Measurements from ENCODE around the gene SRPK3. TPM values are rescaled to one million over a fixed set of nuclear protein-coding genes. Genes with fewer than 3 reads are reported as not detected.
A peak's percentile ranks its signal among the peaks of the same experiment; 100 is the strongest.

SRPK3 gene
- polyA plus RNA-seq, 3 donors: 0.01 TPM; not detected in 2

DNA sequence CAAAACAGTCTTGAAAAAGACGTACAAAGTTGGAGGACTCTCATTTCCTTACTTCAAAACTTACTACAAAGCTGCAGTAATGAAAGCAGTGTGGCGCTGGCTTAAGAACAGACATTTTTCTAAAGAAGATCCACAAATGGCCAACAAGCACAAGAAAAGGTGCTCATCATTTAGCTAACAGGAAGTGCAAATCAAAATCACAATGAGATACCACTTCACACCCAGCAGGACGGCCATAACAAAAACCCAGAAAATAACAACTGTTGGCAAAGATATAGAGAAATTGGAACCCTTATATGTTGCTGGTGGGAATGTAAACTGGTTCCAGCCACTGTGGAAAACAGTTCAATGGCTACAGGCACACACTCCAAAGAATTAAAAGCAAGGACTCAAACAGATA lies 46.2 kb downstream of the SRPK3 start:
- no peak overlapping the region for H3K27ac Mint-ChIP-seq

DNA sequence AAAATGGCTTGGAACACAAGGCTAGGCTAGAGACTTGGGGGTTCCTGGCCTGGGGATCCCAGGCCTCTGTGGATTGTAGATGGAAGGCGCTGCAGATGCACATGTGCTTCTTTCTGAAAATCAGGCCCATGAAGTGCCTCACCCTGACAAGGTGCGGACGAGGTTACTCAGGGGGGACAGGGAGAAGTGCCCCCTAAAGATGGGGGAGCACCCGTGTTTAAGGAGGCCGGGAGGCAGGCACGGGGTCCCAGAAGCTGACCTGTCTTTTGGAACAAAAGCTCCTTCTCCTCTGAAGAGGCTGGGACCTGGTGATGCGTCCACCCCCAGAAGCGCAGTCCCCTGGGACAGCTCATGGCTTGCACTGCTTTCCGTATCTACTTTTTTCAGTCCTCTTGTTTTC lies 47.1 kb downstream of the SRPK3 start:
- peak overlapping the region in 1 of 2 donors; percentile 73 for H3K4me3 Mint-ChIP-seq
- no peak overlapping the region for H3K27ac Mint-ChIP-seq

More for the DNA sequence above, 46.2 kb downstream of the SRPK3 start:
- H3K4me2 ChIP-seq (replicated peaks; ENCODE audit: extremely low read depth, low read length, poor library complexity, severe bottlenecking): no peak overlapping the region
- no peaks in the 10 kb centered on the region for H3K36me3 ChIP-seq (replicated peaks in 1 of 2; ENCODE audit: control insufficient read depth in 1 of 2, insufficient read depth in 2 of 2, low read length in 2 of 2)
- H3K4me3 ChIP-seq (replicated peaks in 1 of 3; ENCODE audit: low read depth in 2 of 3, low read length in 3 of 3): no peak overlapping the region
- no peak for DNase-seq
- WGBS (ENCODE audit: insufficient coverage): no CpG with 5 or more reads among the region's 3 CpGs
- intact Hi-C loops (cut with micrococcal nuclease): no loop called here
- H3K27ac ChIP-seq (ENCODE audit: low read depth in 1 of 2, low read length in 2 of 2): no peak overlapping the region
- no peak overlapping the region for H2AFZ ChIP-seq (ENCODE audit: insufficient read depth, low read depth, low read length, poor library complexity, severe bottlenecking)
- H3K27me3 ChIP-seq (ENCODE audit: control insufficient read depth in 2 of 2, insufficient read depth in 2 of 2, low read length in 2 of 2): peaks cover 47 to 75% of the 10 kb centered on the region in 2 donors
- peak overlapping the region in 1 of 2 donors; percentile 73 for H3K4me3 Mint-ChIP-seq
- H3K4me1 ChIP-seq (ENCODE audit: control insufficient read depth in 1 of 2, insufficient read depth in 2 of 2, low read length in 2 of 2): no peaks in the 10 kb centered on the region
- peaks cover 47 to 84% (median 80%) of the 10 kb centered on the region in 3 donors for H3K27me3 Mint-ChIP-seq (ENCODE audit: low read depth in 3 of 3)
- H3K9me3 Mint-ChIP-seq: peaks cover 0 to 21% (median 14%) of the 10 kb centered on the region in 7 donors
- peaks cover 1% of the 10 kb centered on the region for H3K4me1 Mint-ChIP-seq
- no peaks in the 10 kb centered on the region for H3K79me2 ChIP-seq (ENCODE audit: insufficient read depth, low read length)
- H3K36me3 Mint-ChIP-seq: no peaks in the 10 kb centered on the region
- TF ChIP-seq, protein P1, sequence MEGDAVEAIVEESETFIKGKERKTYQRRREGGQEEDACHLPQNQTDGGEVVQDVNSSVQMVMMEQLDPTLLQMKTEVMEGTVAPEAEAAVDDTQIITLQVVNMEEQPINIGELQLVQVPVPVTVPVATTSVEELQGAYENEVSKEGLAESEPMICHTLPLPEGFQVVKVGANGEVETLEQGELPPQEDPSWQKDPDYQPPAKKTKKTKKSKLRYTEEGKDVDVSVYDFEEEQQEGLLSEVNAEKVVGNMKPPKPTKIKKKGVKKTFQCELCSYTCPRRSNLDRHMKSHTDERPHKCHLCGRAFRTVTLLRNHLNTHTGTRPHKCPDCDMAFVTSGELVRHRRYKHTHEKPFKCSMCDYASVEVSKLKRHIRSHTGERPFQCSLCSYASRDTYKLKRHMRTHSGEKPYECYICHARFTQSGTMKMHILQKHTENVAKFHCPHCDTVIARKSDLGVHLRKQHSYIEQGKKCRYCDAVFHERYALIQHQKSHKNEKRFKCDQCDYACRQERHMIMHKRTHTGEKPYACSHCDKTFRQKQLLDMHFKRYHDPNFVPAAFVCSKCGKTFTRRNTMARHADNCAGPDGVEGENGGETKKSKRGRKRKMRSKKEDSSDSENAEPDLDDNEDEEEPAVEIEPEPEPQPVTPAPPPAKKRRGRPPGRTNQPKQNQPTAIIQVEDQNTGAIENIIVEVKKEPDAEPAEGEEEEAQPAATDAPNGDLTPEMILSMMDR (IDR thresholded peaks at IDR 0.05): no peak
- H3K9ac ChIP-seq (ENCODE audit: insufficient read depth, low read length, poor library complexity, severe bottlenecking): no peak overlapping the region
- H3K9me3 ChIP-seq (replicated peaks in 1 of 2; ENCODE audit: control insufficient read depth in 1 of 2, insufficient read depth in 1 of 2, low read length in 2 of 2): peaks cover 0 to 17% of the 10 kb centered on the region in 2 donors
- H4K20me1 ChIP-seq (ENCODE audit: insufficient read depth, low read length): no peaks in the 10 kb centered on the region

More for the DNA sequence above, 47.1 kb downstream of the SRPK3 start:
- 100% methylated on average over 2 of the region's 9 CpGs for WGBS (ENCODE audit: insufficient coverage)
- H3K9me3 ChIP-seq (replicated peaks in 1 of 2; ENCODE audit: control insufficient read depth in 1 of 2, insufficient read depth in 1 of 2, low read length in 2 of 2): peaks cover 0 to 21% of the 10 kb centered on the region in 2 donors
- intact Hi-C loops (cut with micrococcal nuclease): no loop called here
- no peak overlapping the region for H3K27ac ChIP-seq (ENCODE audit: low read depth in 1 of 2, low read length in 2 of 2)
- H3K9ac ChIP-seq (ENCODE audit: insufficient read depth, low read length, poor library complexity, severe bottlenecking): no peak overlapping the region
- TF ChIP-seq, protein P1 (IDR thresholded peaks at IDR 0.05): no peak
- H3K27me3 ChIP-seq (ENCODE audit: control insufficient read depth in 2 of 2, insufficient read depth in 2 of 2, low read length in 2 of 2): peaks cover 46 to 79% of the 10 kb centered on the region in 2 donors
- no peak overlapping the region for H3K4me2 ChIP-seq (replicated peaks; ENCODE audit: extremely low read depth, low read length, poor library complexity, severe bottlenecking)
- H3K4me3 ChIP-seq (replicated peaks in 1 of 3; ENCODE audit: low read depth in 2 of 3, low read length in 3 of 3): no peak overlapping the region
- Mint-ChIP-seq H3K4me1 (peaks cover 1% of the 10 kb centered on the region), H3K9me3 (peaks cover 0 to 26% (median 20%) of the 10 kb centered on the region in 7 donors), H3K27me3 (ENCODE audit: low read depth in 3 of 3) (peaks cover 55 to 86% (median 82%) of the 10 kb centered on the region in 3 donors), H3K36me3 (no peaks in the 10 kb centered on the region)
- H3K36me3 ChIP-seq (replicated peaks in 1 of 2; ENCODE audit: control insufficient read depth in 1 of 2, insufficient read depth in 2 of 2, low read length in 2 of 2): no peaks in the 10 kb centered on the region
- no peak for DNase-seq
- H4K20me1 ChIP-seq (ENCODE audit: insufficient read depth, low read length): no peaks in the 10 kb centered on the region
- no peaks in the 10 kb centered on the region for H3K79me2 ChIP-seq (ENCODE audit: insufficient read depth, low read length)
- no peak overlapping the region for H2AFZ ChIP-seq (ENCODE audit: insufficient read depth, low read depth, low read length, poor library complexity, severe bottlenecking)
- no peaks in the 10 kb centered on the region for H3K4me1 ChIP-seq (ENCODE audit: control insufficient read depth in 1 of 2, insufficient read depth in 2 of 2, low read length in 2 of 2)

Measured in CD14-positive monocyte (primary cell).